DOHH2 (cell line): ENCODE results near the gene TAL1.

Experiments
- H3F3A ChIP-seq: fragments of 200-600 bp; sonication (generic), shearing (Covaris generic); 2 replicates; pipeline ENCODE4 v1.6.0; 2016; ENCODE audit warnings: antibody characterized with exemption, mild to moderate bottlenecking; ENCODE audit not compliant: control insufficient read depth, insufficient read depth
- H3K27ac ChIP-seq: fragments of 200-600 bp; sonication (generic); 2 replicates; pipeline ENCODE4 v1.5.1; 2014; ENCODE audit warnings: low read depth, mild to moderate bottlenecking, low read length, moderate library complexity
- H3K27me3 ChIP-seq: fragments of 200-600 bp; sonication (generic); 2 replicates; pipeline ENCODE4 v1.6.1; 2014; ENCODE audit warnings: mild to moderate bottlenecking, low read length, mixed read lengths; ENCODE audit not compliant: control insufficient read depth
- H3K36me3 ChIP-seq: fragments of 200-600 bp; sonication (generic); 2 replicates; pipeline ENCODE4 v1.6.1; 2014; ENCODE audit warnings: mild to moderate bottlenecking, low read length, moderate library complexity, mixed read lengths; ENCODE audit not compliant: control insufficient read depth
- H3K4me1 ChIP-seq: fragments of 200-600 bp; sonication (generic); 2 replicates; pipeline ENCODE4 v1.6.1; 2014; ENCODE audit warnings: mild to moderate bottlenecking, low read length, mixed read lengths; ENCODE audit not compliant: control insufficient read depth
- H3K4me2 ChIP-seq: fragments of 200-600 bp; sonication (generic); 2 replicates; pipeline ENCODE4 v1.6.0; 2014; ENCODE audit warnings: mild to moderate bottlenecking, low read length, moderate library complexity
- H3K4me3 ChIP-seq: fragments of 200-600 bp; sonication (generic); 2 replicates; pipeline ENCODE4 v1.5.1; 2014; ENCODE audit warnings: mild to moderate bottlenecking, low read length, mixed read lengths
- H3K79me2 ChIP-seq: fragments of 200-600 bp; sonication (generic); 2 replicates; pipeline ENCODE4 v1.6.1; 2014; ENCODE audit warnings: mild to moderate bottlenecking, low read length, mixed read lengths; ENCODE audit not compliant: control insufficient read depth
- H3K9me2 ChIP-seq: fragments of 200-600 bp; sonication (generic); replicated peaks from 2 replicates; pipeline ENCODE4 v1.6.1; 2014; ENCODE audit warnings: mild to moderate bottlenecking, low read length, mixed read lengths; ENCODE audit not compliant: control insufficient read depth
- H3K9me3 ChIP-seq: fragments of 200-600 bp; sonication (generic); 2 replicates; pipeline ENCODE4 v1.6.1; 2014; ENCODE audit warnings: antibody characterized with exemption, low read length, mixed read lengths; ENCODE audit not compliant: control insufficient read depth, insufficient read depth
- H4K20me1 ChIP-seq: fragments of 200-600 bp; sonication (generic); 2 replicates; pipeline ENCODE4 v1.6.0; 2014; ENCODE audit warnings: low read depth, mild to moderate bottlenecking, antibody characterized with exemption, low read length, moderate library complexity; ENCODE audit not compliant: control insufficient read depth, insufficient read depth
- CTCF ChIP-seq: fragments of 200-600 bp; sonication (generic); IDR thresholded peaks from one replicate; pipeline ENCODE4 v1.5.1; 2014; ENCODE audit warnings: antibody characterized with exemption, mild to moderate bottlenecking, low read depth, low read length; ENCODE audit not compliant: poor library complexity, severe bottlenecking
- EZH2phosphoT487 ChIP-seq: fragments of 200-600 bp; sonication (generic); IDR thresholded peaks from 2 replicates; pipeline ENCODE4 v1.6.1; 2017; ENCODE audit warnings: borderline replicate concordance, mild to moderate bottlenecking, antibody characterized with exemption, low read length, moderate library complexity, mixed read lengths

The TAL1 gene

GRCh38 chr1:47174656-47175020, 57.4 kb downstream of the TAL1 start:
- Histone ChIP-seq H3K27me3 (no peaks in the 10 kb centered on the region), H3K9me2 (no peaks in the 10 kb centered on the region), H3K4me1 (peaks cover 4% of the 10 kb centered on the region), H3K9me3 (no peaks in the 10 kb centered on the region), H3K4me2 (no peak overlapping the region), H3K27ac (no peak overlapping the region), H3K4me3 (no peak overlapping the region), H3F3A (no peaks in the 10 kb centered on the region), H3K36me3 (no peaks in the 10 kb centered on the region), H4K20me1 (no peaks in the 10 kb centered on the region), H3K79me2 (no peaks in the 10 kb centered on the region)
- TF ChIP-seq EZH2phosphoT487 (no peak), CTCF (no peak)

GRCh38 chr1:47172782-47173181, 59.2 kb downstream of the TAL1 start:
- Histone ChIP-seq H3K4me2 (no peak overlapping the region), H4K20me1 (no peaks in the 10 kb centered on the region), H3K27me3 (no peaks in the 10 kb centered on the region), H3K9me3 (no peaks in the 10 kb centered on the region), H3K9me2 (no peaks in the 10 kb centered on the region), H3K4me1 (no peaks in the 10 kb centered on the region), H3K4me3 (no peak overlapping the region), H3F3A (no peaks in the 10 kb centered on the region), H3K27ac (no peak overlapping the region), H3K36me3 (no peaks in the 10 kb centered on the region), H3K79me2 (no peaks in the 10 kb centered on the region)
- TF ChIP-seq EZH2phosphoT487 (no peak), CTCF (no peak)
